HEK293T (cell line): ENCODE data around the gene SINHCAF.
A peak's percentile ranks its signal among the peaks of the same experiment; 100 is the strongest.

Experiments
- CTCF ChIA-PET: fragments of 350-600 bp; formaldehyde crosslinking; extraction: SDS; loops from one replicate; lab custom pipeline; 2021; ENCODE audit warnings: antibody characterized with exemption, inconsistent platforms; lab: Yijun Ruan, JAX
- POLR2A ChIA-PET: fragments of 350-600 bp; formaldehyde crosslinking; extraction: SDS; loops from one replicate; lab custom pipeline; 2020; ENCODE audit warnings: antibody characterized with exemption, inconsistent platforms; lab: Yijun Ruan, JAX
- DNase-seq: peaks from one replicate; pipeline ENCODE4 v3.0.0; 2012; ENCODE audit warnings: mixed read lengths; ENCODE audit errors: extremely low spot score
- ARNT ChIP-seq: fragments of 450-650 bp; IDR thresholded peaks from 2 replicates; pipeline ENCODE4 v1.6.1; 2017; ENCODE audit warnings: mild to moderate bottlenecking
- BHLHE40 ChIP-seq: fragments of 450-650 bp; IDR thresholded peaks from 2 replicates; pipeline ENCODE4 v1.6.1; 2016; ENCODE audit warnings: mild to moderate bottlenecking, moderate library complexity, borderline replicate concordance
- CTBP1 ChIP-seq: fragments of 450-650 bp; IDR thresholded peaks from 2 replicates; pipeline ENCODE4 v1.6.1; 2016; ENCODE audit warnings: borderline replicate concordance
- ELF4 ChIP-seq: fragments of 450-650 bp; IDR thresholded peaks from 2 replicates; pipeline ENCODE4 v1.6.1; 2017; ENCODE audit warnings: antibody characterized with exemption
- FOXA1 ChIP-seq: fragments of 450-650 bp; IDR thresholded peaks from 2 replicates; pipeline ENCODE4 v1.6.1; 2016; ENCODE audit warnings: mild to moderate bottlenecking
- FOXK2 ChIP-seq: fragments of 450-650 bp; IDR thresholded peaks from 2 replicates; pipeline ENCODE4 v1.6.1; 2016; ENCODE audit warnings: mild to moderate bottlenecking
- FOXM1 ChIP-seq: fragments of 450-650 bp; IDR thresholded peaks from 2 replicates; pipeline ENCODE4 v1.6.1; 2017; ENCODE audit warnings: mild to moderate bottlenecking, borderline replicate concordance
- HDGF ChIP-seq: fragments of 450-650 bp; IDR thresholded peaks from 2 replicates; pipeline ENCODE4 v1.6.1; 2017; ENCODE audit warnings: antibody characterized with exemption, borderline replicate concordance
- L3MBTL2 ChIP-seq: fragments of 450-650 bp; conservative IDR thresholded peaks from 2 replicates; pipeline ENCODE4 v1.6.1; 2016; ENCODE audit warnings: mild to moderate bottlenecking
- LEF1 ChIP-seq: fragments of 450-650 bp; IDR thresholded peaks from 2 replicates; pipeline ENCODE4 v1.6.1; 2017; ENCODE audit warnings: mild to moderate bottlenecking, borderline replicate concordance
- NFRKB ChIP-seq: fragments of 450-650 bp; IDR thresholded peaks from 2 replicates; pipeline ENCODE4 v1.6.1; 2016; ENCODE audit warnings: mild to moderate bottlenecking, moderate library complexity
- SP1 ChIP-seq: fragments of 450-650 bp; IDR thresholded peaks from 2 replicates; pipeline ENCODE4 v1.6.1; 2017
- SUZ12 ChIP-seq: fragments of 450-650 bp; IDR thresholded peaks from 2 replicates; pipeline ENCODE4 v1.6.1; 2016; ENCODE audit warnings: mild to moderate bottlenecking
- TARDBP ChIP-seq: fragments of 450-650 bp; IDR thresholded peaks from 2 replicates; pipeline ENCODE4 v1.6.1; 2016
- ZNF384 ChIP-seq: fragments of 450-650 bp; IDR thresholded peaks from 2 replicates; pipeline ENCODE4 v1.6.1; 2016
- TF ChIP-seq, protein P1 (sequence below): fragments of 450-650 bp; IDR thresholded peaks from 2 replicates; pipeline ENCODE4 v1.6.1; 2016

The SINHCAF gene

DNA sequence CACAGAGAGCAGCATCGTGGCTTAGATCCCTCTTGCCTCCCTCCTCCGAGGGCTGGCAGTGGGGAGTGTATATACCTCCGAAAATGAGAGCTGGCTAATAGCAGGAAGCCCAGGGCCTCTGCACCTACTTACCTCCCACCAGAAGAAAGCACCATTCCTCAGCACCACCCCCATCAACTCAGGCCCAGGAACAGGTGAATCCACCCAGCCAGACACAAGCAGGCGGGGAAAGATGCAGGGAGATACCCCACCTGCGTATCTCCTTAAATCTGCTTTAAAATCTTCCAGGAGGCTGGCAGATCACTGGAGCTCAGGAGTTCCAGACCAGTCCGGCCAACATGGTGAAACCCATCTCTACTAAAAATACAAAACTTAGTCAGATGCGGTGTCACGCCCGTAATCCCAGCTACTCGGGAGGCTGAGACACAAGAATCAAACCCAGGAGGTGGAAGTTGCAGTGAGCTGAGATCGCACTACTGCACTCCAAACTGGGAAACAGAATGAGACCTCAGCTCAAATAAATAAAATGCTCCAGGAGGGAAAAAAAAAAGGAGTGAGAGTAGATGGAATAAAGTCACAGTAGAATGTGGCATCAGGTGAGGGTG lies 93.5 kb downstream of the SINHCAF start:
- no peak for TF ChIP-seq HDGF
- no peak for TF ChIP-seq SP1
- no peak for TF ChIP-seq FOXK2
- no peak for TF ChIP-seq FOXA1
- TF ChIP-seq L3MBTL2, result no peak
- POLR2A ChIA-PET, result no interaction called here
- no peak for DNase-seq
- CTCF ChIA-PET, result interaction anchor here (0.6 to 1.1 kb wide), 2 partner anchors 9 to 339 kb away, joined by 4 read pairs; no protein-coding TSS in a partner anchor

DNA sequence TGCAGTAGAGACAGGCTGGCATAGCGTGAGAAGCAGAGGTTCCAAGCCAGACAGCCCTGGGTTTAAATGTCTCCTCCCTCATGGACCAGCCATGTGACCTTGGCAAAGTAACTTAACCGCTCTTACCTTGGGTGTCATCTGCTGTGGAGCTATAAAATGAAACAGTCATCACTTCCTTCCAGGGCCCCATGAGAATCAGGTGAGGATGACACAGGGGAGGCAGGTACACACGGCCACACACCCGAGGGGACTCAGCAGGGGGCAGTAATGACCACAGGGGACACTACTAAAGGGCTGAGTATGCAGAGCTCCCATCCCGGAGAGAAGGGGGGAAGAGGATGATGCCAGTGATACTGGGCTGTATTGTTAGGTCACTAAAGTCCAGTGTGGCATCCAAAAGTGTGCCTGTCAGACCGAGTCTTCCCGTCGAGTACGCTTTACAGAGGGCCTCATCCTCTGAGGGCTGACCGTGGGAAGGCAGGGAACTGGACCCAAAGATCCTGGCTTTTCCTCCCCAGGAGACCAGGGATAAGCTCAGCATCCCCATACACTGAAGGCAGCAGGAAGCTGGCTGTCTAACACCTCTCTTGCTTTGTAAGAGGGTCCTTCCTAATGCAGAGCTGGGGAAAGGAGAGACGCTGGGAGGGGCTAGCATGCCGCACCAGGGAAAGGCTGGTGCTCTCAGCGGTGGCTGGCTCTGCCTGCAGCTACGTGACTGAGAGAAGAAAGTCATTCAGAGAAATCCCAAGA lies 94.2 kb downstream of the SINHCAF start:
- ChIA-PET POLR2A (no interaction called here), CTCF (interaction anchor here (1.1 kb wide), 2 partner anchors 10 to 294 kb away, joined by 4 to 5 read pairs; no protein-coding TSS in a partner anchor)
- DNase-seq, result peak; percentile 4
- TF ChIP-seq CTBP1, result no peak
- TF ChIP-seq FOXK2, result no peak
- TF ChIP-seq, protein P1, sequence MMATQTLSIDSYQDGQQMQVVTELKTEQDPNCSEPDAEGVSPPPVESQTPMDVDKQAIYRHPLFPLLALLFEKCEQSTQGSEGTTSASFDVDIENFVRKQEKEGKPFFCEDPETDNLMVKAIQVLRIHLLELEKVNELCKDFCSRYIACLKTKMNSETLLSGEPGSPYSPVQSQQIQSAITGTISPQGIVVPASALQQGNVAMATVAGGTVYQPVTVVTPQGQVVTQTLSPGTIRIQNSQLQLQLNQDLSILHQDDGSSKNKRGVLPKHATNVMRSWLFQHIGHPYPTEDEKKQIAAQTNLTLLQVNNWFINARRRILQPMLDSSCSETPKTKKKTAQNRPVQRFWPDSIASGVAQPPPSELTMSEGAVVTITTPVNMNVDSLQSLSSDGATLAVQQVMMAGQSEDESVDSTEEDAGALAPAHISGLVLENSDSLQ, result no peak
- no peak for TF ChIP-seq ELF4
- TF ChIP-seq TARDBP, result no peak
- TF ChIP-seq BHLHE40, result no peak
- no peak for TF ChIP-seq LEF1
- no peak for TF ChIP-seq ZNF384
- TF ChIP-seq ARNT, result no peak
- no peak for TF ChIP-seq FOXM1
- TF ChIP-seq SUZ12, result no peak
- TF ChIP-seq NFRKB, result no peak
- no peak for TF ChIP-seq L3MBTL2
- TF ChIP-seq FOXA1, result no peak
- TF ChIP-seq HDGF, result no peak
